ENCODE results near the gene PI3. TPM values are rescaled to one million over a fixed set of nuclear protein-coding genes. Genes with fewer than 3 reads are reported as not detected.

The PI3 gene
- total and polyA plus RNA-seq, 2 of the 8 experiments (the other 6 are each of a cell fraction or from before 2014, with no cell fraction given), result not detected

- no peak overlapping the region for H3K4me2 ChIP-seq (ENCODE audit: insufficient read depth in 1 of 2, low read depth in 2 of 2, low read length in 2 of 2)
- DNase-seq (ENCODE audit: low read depth in 1 of 2, low spot score in 2 of 2) (no peak), FAIRE-seq (no peak)
- H2BK12ac ChIP-seq (ENCODE audit: low read depth, low read length), result no peak overlapping the region
- H3K4me3 ChIP-seq (ENCODE audit: extremely low read depth in 1 of 4, insufficient read depth in 2 of 4, low read depth in 3 of 4, low read length in 4 of 4), result no peak overlapping the region
- CTCF ChIA-PET (ENCODE audit: partially characterized antibody), result interaction anchor here (0.7 to 1.8 kb wide), 2 partner anchors 19 to 72 kb away, joined by 4 to 14 read pairs; no protein-coding TSS in a partner anchor
- no peaks in the 10 kb centered on the region for H3K79me1 ChIP-seq (ENCODE audit: low read depth, low read length)
- WGBS, 2 experiments (ENCODE audit: extremely low coverage in 1 of 2, insufficient coverage in 1 of 2, insufficient read length in 1 of 2, insufficient replicate concordance in 2 of 2, low coverage in 1 of 2, low lambda C conversion rate in 2 of 2, missing lambda C conversion rate in 1 of 2), result 72% methylated on average over 1 of the region's 1 CpG; no CpG with 5 or more reads in 1 of the 2 experiments
- no peak for TF ChIP-seq MAFK (IDR thresholded peaks at IDR 0.05; ENCODE audit: low read depth, low read length)
- TF ChIP-seq JUN (IDR thresholded peaks at IDR 0.05; ENCODE audit: low read depth, low read length), result no peak
- TF ChIP-seq CEBPB (IDR thresholded peaks at IDR 0.05; ENCODE audit: low read depth, low read length), result no peak
- TF ChIP-seq SP4 (IDR thresholded peaks at IDR 0.05; ENCODE audit: low read length), result no peak
- TF ChIP-seq RXRA (IDR thresholded peaks at IDR 0.05; ENCODE audit: insufficient read depth, low read depth, low read length), result no peak
- TF ChIP-seq POLR2AphosphoS5 (IDR thresholded peaks at IDR 0.05; ENCODE audit: low read depth, low read length), result no peak
- no peak for TF ChIP-seq KDM4A (IDR thresholded peaks at IDR 0.05; ENCODE audit: low read depth, low read length, severe bottlenecking)
- TF ChIP-seq SAP30 (IDR thresholded peaks at IDR 0.05; ENCODE audit: insufficient read depth, insufficient replicate concordance, low read length), result no peak
- no peak for TF ChIP-seq EZH2 (IDR thresholded peaks at IDR 0.05; ENCODE audit: low read depth, low read length, severe bottlenecking)
- no peak for TF ChIP-seq CBX8 (IDR thresholded peaks at IDR 0.05; ENCODE audit: borderline replicate concordance, low read depth, low read length)
- no peak overlapping the region for H3K27ac ChIP-seq (ENCODE audit: low read depth, low read length)
- peaks cover 0 to 1% (median 0%) of the 10 kb centered on the region in 4 experiments; a peak in 1 of 7 replicates for H3K27me3 ChIP-seq (replicated peaks in 1 of 4; ENCODE audit: control insufficient read depth in 3 of 4, extremely low read depth in 1 of 4, insufficient read depth in 3 of 4, low read length in 3 of 4)
- H2BK120ac ChIP-seq (replicated peaks; ENCODE audit: low read depth, low read length), result no peak overlapping the region
- POLR2A ChIA-PET (ENCODE audit: partially characterized antibody), result no interaction called here
- no peak overlapping the region for H3K4ac ChIP-seq (replicated peaks; ENCODE audit: insufficient read length, low read depth, low read length)
- no peaks in the 10 kb centered on the region for H3K36me3 ChIP-seq (ENCODE audit: control insufficient read depth in 2 of 4, insufficient read depth in 4 of 4, low read length in 3 of 4)
- H3K9ac ChIP-seq (replicated peaks in 1 of 4; ENCODE audit: extremely low read depth in 1 of 4, low read depth in 3 of 4, low read length in 3 of 4), result no peak overlapping the region
- no peak overlapping the region for H2BK5ac ChIP-seq (ENCODE audit: low read depth, low read length)
- H3K14ac ChIP-seq (ENCODE audit: insufficient read length), result no peak overlapping the region
- no peak overlapping the region for H2AK5ac ChIP-seq (ENCODE audit: low read depth, low read length)
- H2BK15ac ChIP-seq (ENCODE audit: low read length), result no peak overlapping the region
- no peak overlapping the region for H4K8ac ChIP-seq (ENCODE audit: extremely low read depth, insufficient read depth, low read length)
- H3K4me1 ChIP-seq (replicated peaks in 1 of 4; ENCODE audit: control insufficient read depth in 3 of 4, insufficient read depth in 4 of 4, low read length in 3 of 4), result no peaks in the 10 kb centered on the region
- H2BK20ac ChIP-seq (ENCODE audit: low read length), result no peak overlapping the region
- H4K20me1 ChIP-seq (replicated peaks in 1 of 2; ENCODE audit: control insufficient read depth in 1 of 2, insufficient read depth in 2 of 2, low read length in 2 of 2), result no peaks in the 10 kb centered on the region
- no peak overlapping the region for H4K91ac ChIP-seq (replicated peaks; ENCODE audit: insufficient read length, low read length)
- peaks cover 2 to 4% of the 10 kb centered on the region in 2 experiments; a peak in 2 of 4 replicates for H3K9me3 ChIP-seq (ENCODE audit: insufficient read depth in 2 of 2, low read depth in 1 of 2, low read length in 1 of 2)
- no peak overlapping the region for H4K5ac ChIP-seq (ENCODE audit: insufficient read length, low read depth, low read length)
- H3K23me2 ChIP-seq (ENCODE audit: low read depth, low read length), result no peaks in the 10 kb centered on the region
- no peak overlapping the region for H3K56ac ChIP-seq (replicated peaks; ENCODE audit: insufficient read length, low read depth, low read length)
- no peak overlapping the region for H3K18ac ChIP-seq (ENCODE audit: extremely low read depth, low read length)
- H2AFZ ChIP-seq (ENCODE audit: low read length), result no peak overlapping the region
- no peaks in the 10 kb centered on the region for H3K79me2 ChIP-seq (ENCODE audit: control insufficient read depth in 1 of 2, insufficient read depth in 2 of 2, low read length in 2 of 2)
- no peak overlapping the region for H3K23ac ChIP-seq (ENCODE audit: insufficient read length)
These were observed 16.7 kb upstream of the PI3 start for GRCh38 chr20:45157962-45158361.
